HepG2 (cell line): ENCODE measurements around the gene BET1L. TPM values are rescaled to one million over a fixed set of nuclear protein-coding genes. Genes with fewer than 3 reads are reported as not detected.

Experiments
- ATF2 ChIP-seq: sonication (generic); formaldehyde crosslinking; IDR thresholded peaks from 2 replicates; pipeline ENCODE4 v1.4.0; 2020; ENCODE audit warnings: missing genetic modification reagents
- ATF6 ChIP-seq: sonication (generic); formaldehyde crosslinking; conservative IDR thresholded peaks from 2 replicates; pipeline ENCODE4 v1.4.0; 2020; ENCODE audit warnings: missing genetic modification reagents
- E2F5 ChIP-seq: sonication (generic); formaldehyde crosslinking; conservative IDR thresholded peaks from 2 replicates; pipeline ENCODE4 v1.4.0; 2020; ENCODE audit warnings: missing genetic modification reagents
- FOXP4 ChIP-seq: sonication (generic); formaldehyde crosslinking; IDR thresholded peaks from 2 replicates; pipeline ENCODE4 v1.4.0; 2020; ENCODE audit warnings: missing genetic modification reagents
- FUBP1 ChIP-seq: sonication (generic); formaldehyde crosslinking; IDR thresholded peaks from 2 replicates; pipeline ENCODE4 v1.5.1; 2020; ENCODE audit warnings: missing genetic modification reagents, mild to moderate bottlenecking, borderline replicate concordance
- GTF2F1 ChIP-seq: fragments of 150-350 bp; IDR thresholded peaks from 2 replicates; pipeline ENCODE4 v1.6.1; 2014; ENCODE audit warnings: low read length
- HBP1 ChIP-seq: IDR thresholded peaks from 2 replicates; pipeline ENCODE4 v1.6.1; 2016; ENCODE audit warnings: low read depth, control low read depth
- JUND ChIP-seq: sonication (generic); formaldehyde crosslinking; IDR thresholded peaks from 2 replicates; pipeline ENCODE4 v1.8.0; 2022; ENCODE audit warnings: mild to moderate bottlenecking, missing genetic modification reagents
- KAT7 ChIP-seq: IDR thresholded peaks from 2 replicates; pipeline ENCODE4 v1.6.1; 2018; ENCODE audit warnings: borderline replicate concordance, missing compliant biosample characterization
- NR1H2 ChIP-seq: sonication (generic); formaldehyde crosslinking; IDR thresholded peaks from 2 replicates; pipeline ENCODE4 v1.8.1; 2022; ENCODE audit warnings: low read depth, missing genetic modification reagents, borderline replicate concordance
- NR2F1 ChIP-seq, 2 experiments: fragments of 450-650 bp in 1 of 2; formaldehyde crosslinking in 1 of 2; IDR thresholded peaks; 2 replicates each; pipeline versions ENCODE4 v1.5.0 to v1.6.1; 2016 to 2020; ENCODE audit warnings: mild to moderate bottlenecking in 1 of 2, missing compliant biosample characterization in 1 of 2, missing genetic modification reagents in 1 of 2, moderate library complexity in 1 of 2
- NR2F6 ChIP-seq, 2 experiments: IDR thresholded peaks; 2 replicates each; pipeline ENCODE4 v1.6.1; 2016; ENCODE audit warnings: antibody characterized with exemption in 1 of 2, mild to moderate bottlenecking in 1 of 2
- RBFOX2 ChIP-seq: fragments of 200-400 bp; formaldehyde crosslinking; IDR thresholded peaks from 2 replicates; pipeline ENCODE4 v1.6.1; 2017; ENCODE audit warnings: low read depth, mild to moderate bottlenecking, low read length
- ZNF446 ChIP-seq: sonication (generic); formaldehyde crosslinking; IDR thresholded peaks from 2 replicates; pipeline ENCODE4 v1.5.0; 2020; ENCODE audit warnings: mild to moderate bottlenecking, missing genetic modification reagents
- ZNF629 ChIP-seq: sonication (generic); formaldehyde crosslinking; conservative IDR thresholded peaks from 2 replicates; pipeline ENCODE4 v1.5.0; 2020; ENCODE audit warnings: missing genetic modification reagents
- polyA plus RNA-seq, 8 experiments: library from polyadenylated mRNA; depleted of rRNA in 3 of 8; stranded (reverse) in 7 of 8; unstranded in 1 of 8; fragments of >200 nt; fragmentation: Illumina TruSeq in 4 of 8; extraction: Trizol in 4 of 8; gene quantifications; 2 replicates each; pipeline versions ENCODE4 v1.2.1 to v1.2.3, GENCODE V29; 2011 to 2016; ENCODE audit warnings: low read depth in 4 of 8, missing spikeins in 1 of 8, mixed read lengths in 1 of 8; ENCODE audit not compliant: insufficient read depth in 1 of 8
- total RNA-seq, 5 experiments: library from RNA; depleted of rRNA; stranded (reverse); fragments of >200 nt; fragmentation: Illumina TruSeq; extraction: Trizol; gene quantifications; 2 replicates each; pipeline ENCODE4 v1.2.3, GENCODE V29; 2016; ENCODE audit warnings: low read depth in 1 of 5

Gene BET1L
- total and polyA plus RNA-seq, 2 of the 13 experiments (the other 11 are each of a cell fraction or from before 2014, with no cell fraction given) = 26.2 to 59.6 TPM

- TF ChIP-seq FUBP1 (CRISPR knock-in tag) (no peak), E2F5 (CRISPR knock-in tag) (no peak), ZNF629 (CRISPR knock-in tag) (no peak), ZNF446 (CRISPR knock-in tag) (no peak), GTF2F1 (no peak), NR1H2 (no peak), FOXP4 (CRISPR knock-in tag) (0 out of 2 replicates have a peak, but pooled peaks have one; percentile 25), ATF6 (CRISPR knock-in tag) (no peak), JUND (CRISPR knock-in tag) (no peak), KAT7 (no peak), ATF2 (CRISPR knock-in tag) (no peak), HBP1 (CRISPR knock-in tag) (peak; percentile 82; the same call in 1 of the 2 replicates), NR2F1 (CRISPR knock-in tag; IDR thresholded peaks at IDR 0.05) (no peak), NR2F6 (IDR thresholded peaks at IDR 0.05) (no peak), NR2F6 (CRISPR knock-in tag; IDR thresholded peaks at IDR 0.05) (no peak), RBFOX2 (peak; percentile 86)
Measured at GRCh38 chr11:236774-237767, 29.9 kb upstream of the BET1L start, which contains the start of gene PSMD13 (continued).
